Neural crest cell (in vitro differentiated cells): ENCODE data around the gene LSM12. TPM values are rescaled to one million over a fixed set of nuclear protein-coding genes. Genes with fewer than 3 reads are reported as not detected.

Source experiments
- DNase-seq: peaks from one replicate; pipeline ENCODE4 v3.0.0; 2021; ENCODE audit warnings: low read depth, mixed read lengths, low spot score
- H3K27ac Mint-ChIP-seq: one replicate; pipeline ENCODE4 v1.8.0; 2021; ENCODE audit warnings: mild to moderate bottlenecking, mixed read lengths; ENCODE audit not compliant: unreplicated experiment
- H3K27me3 Mint-ChIP-seq: 2 replicates; pipeline ENCODE4 v1.8.0; 2021; ENCODE audit warnings: low read depth, mild to moderate bottlenecking, mixed read lengths
- H3K36me3 Mint-ChIP-seq: 2 replicates; pipeline ENCODE4 v1.8.0; 2021; ENCODE audit warnings: low read depth, mild to moderate bottlenecking, mixed read lengths
- H3K4me1 Mint-ChIP-seq: 2 replicates; pipeline ENCODE4 v1.8.0; 2021; ENCODE audit warnings: mixed read lengths
- H3K4me3 Mint-ChIP-seq: one replicate; pipeline ENCODE4 v1.8.0; 2021; ENCODE audit warnings: mild to moderate bottlenecking, mixed read lengths
- H3K9me3 Mint-ChIP-seq: 2 replicates; pipeline ENCODE4 v1.8.0; 2021; ENCODE audit warnings: mixed read lengths
- total RNA-seq: library from RNA; stranded (reverse); gene quantifications from 2 replicates; pipeline ENCODE4 v1.2.1, GENCODE V29; 2021
- TF ChIP-seq, protein P1 (sequence below): fragments of 200-600 bp; sonication (generic); conservative IDR thresholded peaks from 2 replicates; pipeline ENCODE4 v1.5.0; 2021; ENCODE audit warnings: antibody characterized with exemption, mild to moderate bottlenecking

Gene LSM12
- total RNA-seq, 1 donor from 2014 or later, result 60.9 TPM

DNA sequence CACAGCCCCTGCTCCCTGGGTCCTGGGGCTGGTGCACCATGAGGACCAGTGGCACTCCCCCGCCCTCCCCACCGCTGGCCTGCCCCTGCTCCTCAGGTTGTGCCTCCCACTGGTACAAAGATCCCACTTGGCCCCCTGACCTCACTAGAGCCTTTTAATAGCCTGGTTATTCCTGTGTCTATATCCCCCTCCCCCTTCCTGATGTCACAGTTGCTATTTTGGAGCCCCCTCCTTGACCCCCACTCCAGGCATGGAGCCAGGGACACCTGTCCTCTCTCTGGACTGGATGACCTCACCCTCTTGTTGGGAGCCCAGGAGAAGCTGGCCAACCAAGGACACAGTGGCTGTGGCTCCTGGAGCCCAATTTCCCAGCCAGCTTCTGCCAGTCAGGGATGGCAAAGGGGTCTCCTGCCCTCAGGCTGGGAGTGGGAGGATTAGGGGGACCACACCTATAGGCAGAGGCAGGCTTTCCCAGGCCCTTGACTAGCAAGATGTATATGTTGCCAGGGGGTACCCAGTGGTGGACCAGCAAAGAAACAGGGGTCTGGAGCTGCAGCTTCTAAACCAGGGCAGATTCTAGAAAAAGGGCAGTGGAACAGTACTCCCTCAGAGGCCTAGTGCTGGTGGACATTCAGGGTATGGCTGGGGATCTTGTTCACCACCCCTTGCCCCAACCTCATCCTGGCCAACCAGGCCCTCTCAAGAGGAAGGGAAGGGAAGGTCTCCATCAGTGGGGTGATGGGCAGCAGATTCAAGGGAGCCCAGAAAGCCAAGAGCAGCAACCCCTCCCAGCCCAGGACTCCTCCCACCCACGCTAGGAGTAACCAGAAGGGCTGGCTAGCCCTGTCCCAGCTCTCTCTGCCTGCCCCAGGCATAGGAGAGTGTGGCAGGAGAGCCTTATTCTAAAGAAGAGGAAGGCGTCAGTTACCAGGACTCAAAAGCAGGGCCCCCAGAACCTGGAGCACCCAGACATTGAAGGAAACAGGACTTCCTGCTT, 46.1 kb upstream of the LSM12 start:
- Mint-ChIP-seq H3K4me3 (no peak overlapping the region), H3K27ac (no peak overlapping the region), H3K9me3 (no peaks in the 10 kb centered on the region), H3K27me3 (no peaks in the 10 kb centered on the region), H3K36me3 (no peaks in the 10 kb centered on the region), H3K4me1 (peaks cover 24% of the 10 kb centered on the region)
- DNase-seq, result no peak
- TF ChIP-seq, protein P1, sequence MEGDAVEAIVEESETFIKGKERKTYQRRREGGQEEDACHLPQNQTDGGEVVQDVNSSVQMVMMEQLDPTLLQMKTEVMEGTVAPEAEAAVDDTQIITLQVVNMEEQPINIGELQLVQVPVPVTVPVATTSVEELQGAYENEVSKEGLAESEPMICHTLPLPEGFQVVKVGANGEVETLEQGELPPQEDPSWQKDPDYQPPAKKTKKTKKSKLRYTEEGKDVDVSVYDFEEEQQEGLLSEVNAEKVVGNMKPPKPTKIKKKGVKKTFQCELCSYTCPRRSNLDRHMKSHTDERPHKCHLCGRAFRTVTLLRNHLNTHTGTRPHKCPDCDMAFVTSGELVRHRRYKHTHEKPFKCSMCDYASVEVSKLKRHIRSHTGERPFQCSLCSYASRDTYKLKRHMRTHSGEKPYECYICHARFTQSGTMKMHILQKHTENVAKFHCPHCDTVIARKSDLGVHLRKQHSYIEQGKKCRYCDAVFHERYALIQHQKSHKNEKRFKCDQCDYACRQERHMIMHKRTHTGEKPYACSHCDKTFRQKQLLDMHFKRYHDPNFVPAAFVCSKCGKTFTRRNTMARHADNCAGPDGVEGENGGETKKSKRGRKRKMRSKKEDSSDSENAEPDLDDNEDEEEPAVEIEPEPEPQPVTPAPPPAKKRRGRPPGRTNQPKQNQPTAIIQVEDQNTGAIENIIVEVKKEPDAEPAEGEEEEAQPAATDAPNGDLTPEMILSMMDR, result no peak

- Mint-ChIP-seq H3K27me3 (no peaks in the 10 kb centered on the region), H3K36me3 (no peaks in the 10 kb centered on the region), H3K4me3 (no peak overlapping the region), H3K27ac (no peak overlapping the region), H3K4me1 (peaks cover 27% of the 10 kb centered on the region), H3K9me3 (no peaks in the 10 kb centered on the region)
- DNase-seq, result no peak
- TF ChIP-seq, protein P1, result no peak
Observed at GRCh38 chr17:44111777-44112176, 45.3 kb upstream of the LSM12 start.

- TF ChIP-seq, protein P1, result no peak
- peak; percentile 62 for DNase-seq
- Mint-ChIP-seq H3K36me3 (no peaks in the 10 kb centered on the region), H3K4me3 (no peak overlapping the region), H3K27me3 (no peaks in the 10 kb centered on the region), H3K27ac (no peak overlapping the region), H3K9me3 (no peaks in the 10 kb centered on the region), H3K4me1 (peaks cover 28% of the 10 kb centered on the region)
Observed at GRCh38 chr17:44110823-44111633, 44.6 kb upstream of the LSM12 start.

DNA sequence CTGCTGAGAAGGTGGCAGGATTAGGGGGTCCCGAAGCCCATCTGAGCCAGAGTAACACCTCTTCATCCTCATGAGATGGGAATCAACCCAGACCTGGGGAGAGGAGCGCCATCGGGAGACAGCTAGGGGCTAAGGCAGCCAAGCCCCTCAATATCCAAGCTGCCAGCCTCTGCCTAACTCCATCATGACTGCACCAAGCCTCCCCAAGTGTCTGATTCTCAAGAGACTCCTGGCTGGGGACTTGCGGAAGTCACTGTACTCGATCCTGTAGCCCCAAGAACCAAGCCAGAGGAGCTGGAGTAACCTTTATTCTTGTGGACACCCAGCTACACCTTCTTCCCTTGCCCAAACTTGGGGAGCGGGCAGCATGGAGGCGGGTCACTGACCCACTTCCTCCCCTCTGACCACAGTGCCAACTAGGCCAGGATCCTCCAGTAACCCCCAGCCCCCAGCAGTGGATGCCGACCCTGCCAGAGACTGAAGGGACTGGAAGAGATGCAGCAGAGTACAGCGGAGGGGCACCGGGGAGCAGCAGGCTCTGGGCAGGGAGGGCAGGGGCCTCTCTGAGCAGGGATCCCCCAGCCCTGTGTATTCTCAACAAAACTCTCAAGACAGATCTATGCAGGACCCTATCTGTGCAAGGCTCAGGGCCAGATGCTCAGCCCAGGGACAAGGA, 43.7 kb upstream of the LSM12 start:
- no peak overlapping the region for H3K27ac Mint-ChIP-seq
- H3K4me3 Mint-ChIP-seq, result no peak overlapping the region
- H3K9me3 Mint-ChIP-seq, result no peaks in the 10 kb centered on the region
- H3K4me1 Mint-ChIP-seq, result peaks cover 36% of the 10 kb centered on the region
- DNase-seq, result no peak
- TF ChIP-seq, protein P1, result no peak
- no peaks in the 10 kb centered on the region for H3K27me3 Mint-ChIP-seq
- H3K36me3 Mint-ChIP-seq, result no peaks in the 10 kb centered on the region

DNA sequence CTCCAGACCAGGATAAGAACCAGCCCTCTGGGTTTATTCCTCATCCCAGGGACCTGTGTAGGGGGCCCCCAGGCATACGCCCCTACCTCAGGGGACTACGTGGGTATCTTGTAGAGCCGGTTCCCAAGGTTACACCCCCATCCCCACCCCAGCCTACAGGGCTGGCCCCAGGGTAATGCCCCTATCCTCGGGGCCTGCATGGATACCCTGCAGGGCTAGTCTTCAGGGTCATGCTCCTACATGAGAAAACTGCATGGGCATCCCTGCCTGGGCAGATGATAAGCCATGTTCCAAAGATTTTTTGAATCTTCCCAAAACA, 42.8 kb upstream of the LSM12 start:
- TF ChIP-seq, protein P1, result no peak
- Mint-ChIP-seq H3K27me3 (no peaks in the 10 kb centered on the region), H3K4me3 (no peak overlapping the region), H3K9me3 (no peaks in the 10 kb centered on the region), H3K4me1 (peaks cover 45% of the 10 kb centered on the region), H3K36me3 (no peaks in the 10 kb centered on the region), H3K27ac (no peak overlapping the region)
- no peak for DNase-seq
